ENCODE data around the gene DYNC2I2. TPM values are rescaled to one million over a fixed set of nuclear protein-coding genes. Genes with fewer than 3 reads are reported as not detected.
A peak's percentile ranks its signal among the peaks of the same experiment; 100 is the strongest.

DYNC2I2 gene
- total RNA-seq, 1 donor = 52.1 TPM

- peak overlapping the region; percentile 97 for H3K4me2 ChIP-seq (ENCODE audit: insufficient read depth, low read length)
- H2AFZ ChIP-seq (ENCODE audit: low read length) = peak overlapping the region; percentile 97
- no peak for TF ChIP-seq CTCF (IDR thresholded peaks at IDR 0.05; ENCODE audit: extremely low read depth, low read depth, low read length)
Measured at GRCh38 chr9:128657344-128657704, 677 bp upstream of the DYNC2I2 start.

GRCh38 chr9:128654481-128654880, 2.2 kb downstream of the DYNC2I2 start:
- H3K79me2 ChIP-seq (ENCODE audit: insufficient read depth, low read length) = no peaks in the 10 kb centered on the region
- no peak for DNase-seq (ENCODE audit: insufficient read length, low spot score, missing footprints)
- H3K4me3 ChIP-seq (ENCODE audit: insufficient read depth, low read length) = no peak overlapping the region
- H4K20me1 ChIP-seq (ENCODE audit: insufficient read depth, low read length) = no peaks in the 10 kb centered on the region
- no peak overlapping the region for H2AFZ ChIP-seq (ENCODE audit: low read length)
- no peaks in the 10 kb centered on the region for H3K27me3 ChIP-seq (ENCODE audit: insufficient read depth, low read length)
- TF ChIP-seq CTCF (IDR thresholded peaks at IDR 0.05; ENCODE audit: extremely low read depth, low read depth, low read length) = no peak
- no peak overlapping the region for H3K4me2 ChIP-seq (ENCODE audit: insufficient read depth, low read length)
- H3K4me1 ChIP-seq (ENCODE audit: insufficient read depth, low read length) = peaks cover 2% of the 10 kb centered on the region
- no peak overlapping the region for H3K27ac ChIP-seq (ENCODE audit: low read depth, low read length)
- H3K9me3 ChIP-seq (ENCODE audit: low read depth, low read length) = no peaks in the 10 kb centered on the region
- H3K36me3 ChIP-seq (ENCODE audit: insufficient read depth, low read length) = no peaks in the 10 kb centered on the region

More at GRCh38 chr9:128657344-128657704, 677 bp upstream of the DYNC2I2 start:
- Histone ChIP-seq H3K27ac (ENCODE audit: low read depth, low read length) (peak overlapping the region; percentile 99), H4K20me1 (ENCODE audit: insufficient read depth, low read length) (no peaks in the 10 kb centered on the region), H3K79me2 (ENCODE audit: insufficient read depth, low read length) (no peaks in the 10 kb centered on the region), H3K9me3 (ENCODE audit: low read depth, low read length) (no peaks in the 10 kb centered on the region), H3K27me3 (ENCODE audit: insufficient read depth, low read length) (no peaks in the 10 kb centered on the region), H3K4me1 (ENCODE audit: insufficient read depth, low read length) (peaks cover 2% of the 10 kb centered on the region), H3K4me3 (ENCODE audit: insufficient read depth, low read length) (peak overlapping the region; percentile 93), H3K36me3 (ENCODE audit: insufficient read depth, low read length) (no peaks in the 10 kb centered on the region)
- DNase-seq (ENCODE audit: insufficient read length, low spot score, missing footprints) = no peak

DNA sequence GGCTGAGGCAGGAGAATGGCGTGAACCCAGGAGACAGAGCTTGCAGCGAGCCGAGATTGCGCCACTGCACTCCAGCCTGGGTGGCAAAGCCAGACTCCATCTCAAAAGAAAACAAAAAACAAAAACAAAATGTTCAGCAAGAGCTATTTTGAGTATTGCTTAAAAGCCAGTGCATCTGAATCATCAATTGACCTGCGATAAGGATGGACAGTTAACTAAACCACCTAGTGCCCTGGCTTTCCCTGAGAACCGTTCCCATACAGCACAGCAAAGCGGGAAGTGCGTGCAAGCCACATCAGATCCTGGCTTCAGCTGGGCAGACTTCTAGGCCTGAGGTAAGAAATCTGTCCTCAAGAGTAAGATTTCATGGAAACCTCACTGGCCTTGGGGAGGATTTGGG, 2.7 kb downstream of the DYNC2I2 start:
- no peak overlapping the region for H3K4me2 ChIP-seq (ENCODE audit: insufficient read depth, low read length)
- DNase-seq (ENCODE audit: insufficient read length, low spot score, missing footprints) = no peak
- no peak overlapping the region for H3K27ac ChIP-seq (ENCODE audit: low read depth, low read length)
- H3K4me1 ChIP-seq (ENCODE audit: insufficient read depth, low read length) = peaks cover 2% of the 10 kb centered on the region
- no peaks in the 10 kb centered on the region for H4K20me1 ChIP-seq (ENCODE audit: insufficient read depth, low read length)
- no peak overlapping the region for H2AFZ ChIP-seq (ENCODE audit: low read length)
- no peaks in the 10 kb centered on the region for H3K9me3 ChIP-seq (ENCODE audit: low read depth, low read length)
- no peak for TF ChIP-seq CTCF (IDR thresholded peaks at IDR 0.05; ENCODE audit: extremely low read depth, low read depth, low read length)
- no peaks in the 10 kb centered on the region for H3K79me2 ChIP-seq (ENCODE audit: insufficient read depth, low read length)
- no peaks in the 10 kb centered on the region for H3K36me3 ChIP-seq (ENCODE audit: insufficient read depth, low read length)
- no peaks in the 10 kb centered on the region for H3K27me3 ChIP-seq (ENCODE audit: insufficient read depth, low read length)
- H3K4me3 ChIP-seq (ENCODE audit: insufficient read depth, low read length) = no peak overlapping the region

GRCh38 chr9:128651798-128652197, 4.8 kb downstream of the DYNC2I2 start:
- no peak overlapping the region for H2AFZ ChIP-seq (ENCODE audit: low read length)
- no peaks in the 10 kb centered on the region for H4K20me1 ChIP-seq (ENCODE audit: insufficient read depth, low read length)
- no peaks in the 10 kb centered on the region for H3K36me3 ChIP-seq (ENCODE audit: insufficient read depth, low read length)
- H3K27ac ChIP-seq (ENCODE audit: low read depth, low read length) = no peak overlapping the region
- TF ChIP-seq CTCF (IDR thresholded peaks at IDR 0.05; ENCODE audit: extremely low read depth, low read depth, low read length) = no peak
- no peaks in the 10 kb centered on the region for H3K79me2 ChIP-seq (ENCODE audit: insufficient read depth, low read length)
- H3K4me2 ChIP-seq (ENCODE audit: insufficient read depth, low read length) = no peak overlapping the region
- H3K27me3 ChIP-seq (ENCODE audit: insufficient read depth, low read length) = no peaks in the 10 kb centered on the region
- no peak for DNase-seq (ENCODE audit: insufficient read length, low spot score, missing footprints)
- H3K4me1 ChIP-seq (ENCODE audit: insufficient read depth, low read length) = no peaks in the 10 kb centered on the region
- H3K9me3 ChIP-seq (ENCODE audit: low read depth, low read length) = no peaks in the 10 kb centered on the region
- H3K4me3 ChIP-seq (ENCODE audit: insufficient read depth, low read length) = no peak overlapping the region

Data from osteoblast (primary cell).